Activated T-helper 1 cell treated with Interleukin-2 at 50 U/mL for 16 hours (primary cell): ENCODE data around the gene MEPE.
"Not testable (repeated sequence)": the region's sequence is repeated elsewhere in the genome, so short reads cannot be mapped to it uniquely, and the experiment has no call there.

Source experiments
- DNase-seq: peaks from one replicate; pipeline ENCODE4 v3.0.0-alpha.2; 2020; ENCODE audit warnings: low read depth

MEPE gene

DNA sequence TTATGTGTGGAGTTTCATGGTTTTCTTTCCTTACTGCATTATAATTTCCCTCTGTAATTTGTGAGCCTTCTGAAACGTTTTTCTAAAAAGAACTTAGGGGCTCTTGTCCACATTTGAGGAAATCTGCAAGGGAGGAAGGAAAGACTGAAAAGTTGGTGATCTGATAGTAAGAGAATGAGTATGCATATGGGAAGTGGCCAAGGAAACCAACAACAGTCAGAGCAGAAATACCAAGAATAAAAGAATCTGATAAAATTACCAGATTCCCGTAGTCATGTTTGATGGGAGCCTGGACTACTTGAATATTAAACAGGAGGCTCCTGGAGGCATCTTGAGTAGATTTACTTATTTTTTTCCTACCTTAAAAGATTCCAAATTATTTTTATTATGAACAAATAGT is 50.1 kb downstream of the MEPE start:
- DNase-seq = no peak

DNA sequence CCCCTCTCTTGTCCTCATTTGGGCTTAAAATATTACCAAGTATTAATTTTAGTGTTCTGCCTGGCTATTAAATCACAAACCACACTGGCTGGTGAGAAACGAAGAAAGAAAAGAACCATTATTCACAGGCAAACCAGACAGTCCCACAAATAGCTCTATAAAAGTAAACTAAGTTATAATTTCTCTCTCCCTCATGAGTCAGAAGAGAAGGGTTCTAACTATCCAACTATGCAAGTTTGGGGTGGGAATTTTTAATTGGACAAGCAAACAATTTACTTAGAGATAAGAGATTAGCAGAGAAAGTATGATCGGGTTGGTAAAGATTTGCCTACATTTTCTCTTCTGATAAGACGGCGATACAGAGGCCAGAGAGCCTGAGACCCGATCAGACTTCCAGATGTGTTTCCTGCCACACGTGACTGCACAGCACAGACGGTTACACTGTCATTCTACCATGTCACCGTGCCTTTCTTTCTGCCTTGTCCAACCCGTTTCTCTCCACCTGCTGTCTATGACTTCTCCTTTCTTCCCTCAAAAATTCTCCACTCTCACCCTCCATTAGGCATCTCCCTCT is 52.3 kb downstream of the MEPE start:
- DNase-seq = no peak

DNA sequence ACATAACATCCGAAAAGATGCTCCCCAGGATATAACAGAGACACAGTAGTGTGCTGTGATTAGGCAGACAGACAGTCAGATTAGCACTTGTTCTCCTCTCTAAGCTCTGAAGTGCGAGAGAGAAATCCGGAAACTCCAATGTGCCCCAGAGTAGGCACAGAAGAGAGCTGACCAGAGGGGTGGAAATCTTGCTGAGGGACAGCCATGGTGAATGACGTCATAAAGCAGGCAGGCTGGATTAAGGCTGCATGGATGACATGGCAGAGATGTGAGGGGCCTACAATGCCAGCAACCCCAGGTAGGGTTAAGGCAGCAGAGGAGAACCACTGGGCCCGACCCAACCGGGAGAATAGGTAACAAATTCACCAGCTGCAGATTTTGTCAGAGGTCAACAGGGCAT is 53.3 kb downstream of the MEPE start:
- DNase-seq = no peak

DNA sequence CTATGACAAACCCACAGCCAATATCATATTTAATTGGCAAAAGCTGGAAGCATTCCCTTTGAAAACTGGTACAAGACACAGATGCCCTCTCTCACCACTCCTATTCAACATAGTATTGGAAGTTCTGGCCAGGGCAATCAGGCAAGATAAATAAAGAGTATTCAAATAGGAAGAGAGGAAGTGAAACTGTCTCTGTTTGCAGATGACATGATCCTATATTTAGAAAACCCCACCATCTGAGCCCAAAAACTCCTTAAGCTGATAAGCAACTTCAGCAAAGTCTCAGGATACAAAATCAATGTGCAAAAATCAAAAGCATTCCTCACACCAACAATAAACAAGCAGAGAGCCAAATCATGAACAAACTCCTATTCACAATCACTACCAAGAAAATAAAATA is 58.0 kb downstream of the MEPE start:
- DNase-seq = not testable (repeated sequence)

DNA sequence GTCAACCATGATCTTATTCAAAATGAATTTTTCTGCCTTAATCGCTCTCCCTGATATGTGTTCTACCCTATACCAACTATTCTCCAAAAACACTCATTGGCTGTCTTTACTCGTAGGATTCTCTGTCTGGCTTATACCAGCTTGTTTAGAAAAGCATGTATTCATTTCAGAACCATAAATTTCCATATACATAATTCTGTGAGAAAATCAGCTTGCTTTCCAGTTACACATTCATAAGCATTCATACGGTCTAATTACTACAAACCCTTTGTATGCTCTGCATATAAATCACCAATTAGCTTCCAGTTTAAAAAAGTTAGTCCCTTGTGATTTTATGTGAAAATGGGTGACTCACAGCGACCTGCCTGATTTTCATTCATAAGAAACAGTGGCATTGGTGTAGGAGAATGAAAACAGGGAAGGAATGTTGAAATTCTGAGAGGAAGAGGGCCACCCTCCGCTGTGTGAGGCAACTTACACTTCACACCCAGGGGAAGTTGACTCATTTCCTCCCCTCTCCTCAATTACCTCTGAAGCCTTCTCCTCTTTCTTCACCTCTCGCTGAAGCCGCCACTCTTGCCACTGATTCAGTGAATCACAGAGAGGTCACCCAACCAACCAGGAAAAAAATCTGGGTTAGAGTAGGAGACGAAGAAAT is 63.3 kb downstream of the MEPE start:
- DNase-seq = no peak
